Panc1 (cell line): ENCODE measurements around the gene DYNLT1. TPM values are rescaled to one million over a fixed set of nuclear protein-coding genes. Genes with fewer than 3 reads are reported as not detected.
A peak's percentile ranks its signal among the peaks of the same experiment; 100 is the strongest.

ENCODE experiments used
- ATAC-seq: fragments of 200-7000 bp; cut with Tn5 transposase; 2 replicates; pipeline ENCODE4 v1.9.1; 2020; ENCODE audit warnings: mild to moderate bottlenecking, moderate library complexity
- BruUV-seq: library from RNA; stranded (reverse); fragments of 400-500 nt; replicated peaks from 2 replicates; lab custom pipeline; 2021; lab: Mats Ljungman, UMichigan
- CTCF ChIA-PET: fragments of 300-600 bp; sonication (Branson Sonifier 250); formaldehyde crosslinking; loops from one replicate; lab custom pipeline; 2022; ENCODE audit warnings: antibody characterized with exemption; lab: Charles Lee
- POLR2A ChIA-PET: fragments of 300-600 bp; sonication (Branson Sonifier 250); formaldehyde crosslinking; loops from one replicate; lab custom pipeline; 2022; ENCODE audit warnings: antibody characterized with exemption; lab: Charles Lee
- DNase-seq: peaks from one replicate; pipeline ENCODE4 v3.0.0-alpha.2; 2010; ENCODE audit warnings: low read depth, low spot score
- H3K27ac ChIP-seq: 2 replicates; pipeline ENCODE4 v1.5.1; 2011; ENCODE audit warnings: mild to moderate bottlenecking, low read length, inconsistent platforms
- H3K27me3 ChIP-seq: fragments of 200-500 bp; sonication (Bioruptor generic); 2 replicates; pipeline ENCODE4 v1.6.0; 2014; ENCODE audit warnings: low read length, inconsistent platforms; ENCODE audit not compliant: control insufficient read depth, insufficient read depth
- H3K36me3 ChIP-seq: fragments of 200-500 bp; sonication (Bioruptor generic); 2 replicates; pipeline ENCODE4 v1.5.1; 2014; ENCODE audit warnings: inconsistent platforms, mild to moderate bottlenecking, low read length, moderate library complexity; ENCODE audit not compliant: control insufficient read depth, insufficient read depth
- H3K4me1 ChIP-seq: 2 replicates; pipeline ENCODE4 v1.5.1; 2011; ENCODE audit warnings: inconsistent platforms, mild to moderate bottlenecking, low read length, moderate library complexity; ENCODE audit not compliant: control insufficient read depth, insufficient read depth
- H3K4me3 ChIP-seq, 2 experiments: 2 replicates each; pipeline ENCODE4 v1.5.1; 2011 to 2012; ENCODE audit warnings: low read depth in 2 of 2, low read length in 2 of 2, mild to moderate bottlenecking in 2 of 2, inconsistent platforms in 1 of 2, moderate library complexity in 1 of 2
- H3K9me3 ChIP-seq: fragments of 200-500 bp; sonication (Bioruptor generic); 2 replicates; pipeline ENCODE4 v1.5.1; 2014; ENCODE audit warnings: low read depth, mild to moderate bottlenecking, inconsistent platforms, low read length, moderate library complexity; ENCODE audit not compliant: control insufficient read depth, insufficient read depth
- CTCF ChIP-seq: fragments of 450-650 bp; IDR thresholded peaks from 2 replicates; pipeline ENCODE4 v1.5.1; 2017; ENCODE audit warnings: mild to moderate bottlenecking
- POLR2AphosphoS5 ChIP-seq: IDR thresholded peaks from 2 replicates; pipeline ENCODE4 v1.6.1; 2012; ENCODE audit warnings: mild to moderate bottlenecking, low read depth, low read length, moderate library complexity
- REST ChIP-seq, 2 experiments: IDR thresholded peaks; 2 replicates each; pipeline ENCODE4 v1.6.1; 2011 to 2012; ENCODE audit warnings: low read depth in 2 of 2, control low read depth in 1 of 2, low read length in 1 of 2, mild to moderate bottlenecking in 1 of 2, moderate library complexity in 1 of 2; ENCODE audit not compliant: insufficient read depth in 1 of 2
- TCF7L2 ChIP-seq: IDR thresholded peaks from 2 replicates; pipeline ENCODE4 v1.6.1; 2011; ENCODE audit warnings: mild to moderate bottlenecking, low read depth, low read length, inconsistent platforms
- in situ Hi-C: cut with HindIII; loops from 2 replicates; pipeline ENCODE4 v1.10.0; 2016; ENCODE audit warnings: low sequenced_read_pairs, low pct_unique_long_range_greater_than_20kb
- intact Hi-C: fragments of 100-400 bp; cut with micrococcal nuclease; formaldehyde crosslinking; loops from one replicate; pipeline ENCODE4 v1.10.0; 2022; ENCODE audit not compliant: unreplicated experiment
- total RNA-seq: library from RNA; stranded (reverse); gene quantifications from one replicate; pipeline ENCODE4 v1.2.1, GENCODE V29; 2021; ENCODE audit not compliant: unreplicated experiment

The DYNLT1 gene
- total RNA-seq, 1 experiment from 2014 or later: 137 TPM

GRCh38 chr6:158687506-158687905 is 43.0 kb upstream of the DYNLT1 start:
- intact Hi-C loops: no loop called here
- POLR2A ChIA-PET: no interaction called here
- DNase-seq: no peak

GRCh38 chr6:158686791-158687381 is 42.3 kb upstream of the DYNLT1 start:
- TF ChIP-seq TCF7L2: no peak
- no peak for TF ChIP-seq REST (IDR thresholded peaks at IDR 0.05; ENCODE audit: insufficient read depth in 1 of 2, low read depth in 2 of 2, low read length in 1 of 2)
- no peak for TF ChIP-seq POLR2AphosphoS5
- no peak for TF ChIP-seq CTCF
- Histone ChIP-seq H3K27ac (no peak overlapping the region), H3K27me3 (no peaks in the 10 kb centered on the region), H3K9me3 (no peaks in the 10 kb centered on the region), H3K4me3 (no peak overlapping the region), H3K36me3 (no peaks in the 10 kb centered on the region), H3K4me1 (no peaks in the 10 kb centered on the region)
- DNase-seq (no peak), ATAC-seq (0 out of 2 replicates have a peak, but pooled peaks have one; percentile 43)
- ChIA-PET POLR2A (no interaction called here), CTCF (no interaction called here)
- no TSS peak for BruUV-seq
- in situ Hi-C loops: no loop called here
- intact Hi-C loops: no loop called here

More at GRCh38 chr6:158687506-158687905, 43.0 kb upstream of the DYNLT1 start:
- CTCF ChIA-PET: no interaction called here
- no peak for TF ChIP-seq REST (IDR thresholded peaks at IDR 0.05; ENCODE audit: insufficient read depth in 1 of 2, low read depth in 2 of 2, low read length in 1 of 2)
- no peak for TF ChIP-seq POLR2AphosphoS5
- TF ChIP-seq TCF7L2: no peak
- Histone ChIP-seq H3K27me3 (no peaks in the 10 kb centered on the region), H3K36me3 (no peaks in the 10 kb centered on the region), H3K4me3 (no peak overlapping the region), H3K9me3 (no peaks in the 10 kb centered on the region), H3K27ac (no peak overlapping the region), H3K4me1 (no peaks in the 10 kb centered on the region)
- in situ Hi-C loops: no loop called here
- no peak for ATAC-seq
- no TSS peak for BruUV-seq
